Ecto neural progenitor cell (in vitro differentiated cells): ENCODE measurements around the gene NUS1.
"Not testable (repeated sequence)": the region's sequence is repeated elsewhere in the genome, so short reads cannot be mapped to it uniquely, and the experiment has no call there.

ENCODE experiments used
- DNase-seq: peaks from one replicate; pipeline ENCODE4 v3.0.0-alpha.2; 2018; ENCODE audit warnings: low spot score

Gene NUS1

DNA sequence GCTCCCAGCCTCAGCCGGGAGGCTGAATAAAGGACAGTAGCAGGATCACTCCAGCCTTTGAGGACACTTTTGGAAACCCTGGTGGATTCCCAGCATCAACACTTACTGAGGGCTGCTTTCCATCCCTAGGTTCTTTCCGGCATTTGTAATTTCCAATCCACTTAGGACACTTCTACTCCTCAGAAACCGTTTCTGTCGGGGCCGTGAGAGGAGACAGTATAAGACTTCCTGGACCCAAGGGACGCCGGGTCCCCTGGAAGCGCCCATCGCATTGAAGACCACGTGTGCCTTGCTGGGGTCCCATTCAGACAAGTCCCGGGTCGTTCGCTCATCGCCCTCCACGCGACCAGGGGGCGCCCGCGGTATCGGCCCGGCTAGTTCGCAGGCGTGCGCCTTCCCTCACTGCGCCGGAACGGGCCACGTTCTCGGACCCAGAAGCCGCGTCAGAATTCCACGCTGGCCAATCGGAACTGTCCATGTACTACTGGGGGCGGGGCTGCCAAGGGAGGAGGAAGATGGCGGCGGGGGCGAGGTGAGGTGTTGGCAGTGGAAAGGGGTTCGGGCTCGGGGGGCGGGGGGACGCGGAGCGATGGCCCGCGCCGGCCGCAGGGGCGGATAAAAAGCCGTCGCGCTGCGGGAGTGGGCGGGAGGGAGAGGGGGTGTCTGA is at the start of gene NUS1:
TSS of gene NUS1 (plus strand) at position 479 of the 667 bp plus-strand sequence. CDS start 202 bp downstream, outside the sequence.
- DNase-seq: peak; percentile 98

DNA sequence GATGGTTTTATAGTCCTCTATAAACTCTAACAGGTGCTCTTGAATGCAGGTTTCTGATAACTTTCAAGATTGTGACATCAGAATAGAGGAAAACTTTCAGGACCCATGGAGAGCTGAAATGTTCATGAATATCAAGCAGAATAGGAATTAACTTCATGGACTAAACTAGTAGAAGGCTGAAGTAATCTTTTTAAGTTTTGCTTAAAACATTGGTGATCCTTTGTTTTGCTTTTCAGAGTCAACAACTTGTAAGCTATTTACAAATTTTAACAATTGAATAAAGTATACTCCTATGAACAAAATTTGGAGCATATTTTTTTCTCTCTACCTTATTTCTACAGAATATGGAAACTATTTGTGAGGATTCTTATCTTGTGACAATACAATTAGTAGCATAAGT is 47.7 kb upstream of the NUS1 start:
- no peak for DNase-seq

DNA sequence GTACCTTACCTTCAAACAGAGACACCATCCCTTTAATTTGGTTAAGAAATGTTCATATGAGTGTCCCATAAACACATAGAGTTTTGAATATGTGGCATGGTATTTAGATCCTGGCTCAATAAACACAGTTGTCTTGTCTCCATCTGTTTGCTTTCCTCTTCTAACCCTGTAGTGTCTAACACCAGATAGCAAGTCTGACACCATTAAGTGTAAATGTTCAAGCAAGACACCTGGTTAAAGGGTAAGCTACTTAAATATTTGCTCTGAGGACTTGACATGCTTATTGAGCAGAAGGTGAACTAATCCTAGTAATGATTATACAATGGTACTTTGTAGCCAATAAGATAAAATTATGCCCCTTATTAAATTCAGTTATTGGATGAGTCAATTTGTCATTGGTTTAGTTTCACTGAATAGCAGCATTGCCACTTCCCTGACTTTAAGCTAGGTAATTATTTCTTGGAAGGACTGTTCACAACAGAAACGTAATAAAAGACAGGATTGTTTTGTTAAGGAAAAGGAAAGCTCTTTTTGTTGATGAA is 46.1 kb upstream of the NUS1 start:
- DNase-seq: no peak

DNA sequence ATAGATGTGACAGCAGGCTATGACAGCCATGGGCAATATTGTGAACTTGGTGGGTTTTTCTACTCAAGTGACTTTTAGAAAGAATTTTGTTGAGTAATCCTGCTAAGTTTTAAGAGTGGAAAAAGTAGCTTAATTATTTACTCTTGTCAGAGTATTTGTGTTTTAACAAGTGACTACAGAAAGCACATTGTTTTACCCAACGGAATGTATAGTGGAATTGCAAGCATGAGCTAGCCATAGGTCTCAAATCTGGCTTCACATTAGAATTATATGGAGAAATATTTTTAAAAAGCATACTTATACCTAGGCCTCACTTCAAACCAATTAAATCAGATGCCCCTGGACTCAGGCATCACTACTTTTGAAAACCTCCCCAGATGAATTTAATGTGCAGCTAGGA is 37.5 kb upstream of the NUS1 start:
- no peak for DNase-seq

DNA sequence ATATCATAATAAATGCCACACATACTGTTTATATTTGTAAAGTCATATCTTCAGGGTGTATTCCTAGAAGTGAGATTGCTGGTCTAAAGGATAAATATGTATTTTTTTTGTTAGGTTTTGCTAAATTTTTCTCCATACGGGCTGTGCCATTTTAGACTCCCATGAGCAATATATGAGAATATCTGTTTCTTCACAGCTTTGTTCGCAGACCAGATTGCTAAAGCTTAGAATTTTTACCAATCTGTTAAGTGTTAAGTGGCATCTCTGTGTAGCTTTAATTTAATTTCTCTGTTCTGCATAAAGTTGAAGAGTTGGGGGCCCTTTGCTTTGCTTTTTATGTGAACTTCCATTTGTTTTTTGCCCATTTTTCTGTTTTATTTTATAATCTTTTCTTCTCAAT is 32.3 kb upstream of the NUS1 start:
- DNase-seq: no peak

DNA sequence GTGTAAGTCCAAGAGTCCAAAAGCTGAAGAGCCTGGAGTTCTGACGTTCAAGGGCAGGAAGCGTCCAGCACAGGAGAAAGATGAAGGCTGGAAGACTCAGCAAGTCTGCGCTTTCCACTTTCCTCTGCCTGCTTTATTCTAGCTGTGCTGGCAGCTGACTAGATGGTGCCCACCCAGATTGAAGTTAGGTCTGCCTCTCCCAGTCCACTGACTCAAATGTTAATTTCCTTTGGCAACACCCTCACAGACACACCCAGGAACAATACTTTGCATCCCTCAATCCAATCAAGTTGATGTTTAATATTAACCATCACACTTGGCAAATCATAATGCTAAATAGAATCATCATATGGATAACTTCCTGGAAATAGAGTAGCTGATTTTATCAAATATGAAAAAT is 23.3 kb upstream of the NUS1 start:
- DNase-seq: not testable (repeated sequence)

DNA sequence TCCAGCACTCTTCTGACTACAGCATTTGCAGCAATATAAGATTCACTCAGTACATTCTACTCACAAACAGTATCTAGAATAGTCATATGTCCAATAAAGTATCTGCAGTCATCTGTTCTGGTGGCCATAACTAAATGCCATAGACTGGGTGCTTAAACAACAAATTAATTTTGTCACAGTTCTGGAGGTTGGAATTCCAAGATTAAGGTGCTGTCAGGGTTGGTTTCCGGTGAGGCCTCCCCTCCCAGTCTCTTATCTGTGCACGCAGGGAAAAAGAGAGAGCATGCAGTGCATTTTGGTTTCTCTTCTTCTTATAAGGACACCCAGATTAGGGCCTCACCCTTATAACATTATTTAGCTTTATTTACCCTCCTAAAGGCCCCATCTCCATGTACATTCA is 21.3 kb upstream of the NUS1 start:
- no peak for DNase-seq

DNA sequence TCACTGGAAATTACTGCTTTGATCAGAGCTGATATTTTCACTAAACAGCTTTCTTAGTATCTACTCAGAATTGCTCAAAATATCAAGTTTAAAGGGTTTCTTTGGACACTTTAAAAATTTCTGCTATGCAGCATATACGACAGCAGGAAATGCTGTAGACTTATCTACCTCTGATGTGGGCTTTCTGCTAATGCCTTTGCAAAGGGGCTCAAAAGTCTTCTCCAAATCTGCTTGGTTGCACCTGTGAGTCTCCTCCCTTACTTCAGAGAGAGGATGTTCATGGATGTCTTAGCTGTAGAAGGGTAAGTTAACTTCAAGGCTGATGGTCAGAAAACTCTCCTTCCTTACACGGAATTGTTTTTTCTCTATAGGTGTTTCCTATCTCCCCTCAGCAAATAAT is 19.9 kb upstream of the NUS1 start:
- no peak for DNase-seq

DNA sequence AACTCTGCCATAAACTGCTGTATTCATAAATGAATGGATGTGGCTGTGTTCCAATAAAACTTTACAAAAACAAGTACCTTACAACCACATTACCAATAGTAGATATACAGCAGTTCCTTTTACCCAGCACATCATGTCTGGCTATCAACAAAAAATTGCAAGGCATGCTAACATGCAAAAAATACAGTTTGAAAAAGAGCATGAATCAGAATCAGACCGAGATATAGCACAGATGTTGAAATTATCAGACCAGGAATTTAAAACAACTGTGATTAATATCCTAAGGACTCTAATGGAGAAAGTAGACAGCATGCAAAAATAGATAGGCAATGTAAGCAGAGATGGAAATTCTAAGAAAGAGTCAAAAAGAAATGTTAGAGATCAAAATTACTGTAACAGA is 8.4 kb upstream of the NUS1 start:
- no peak for DNase-seq

DNA sequence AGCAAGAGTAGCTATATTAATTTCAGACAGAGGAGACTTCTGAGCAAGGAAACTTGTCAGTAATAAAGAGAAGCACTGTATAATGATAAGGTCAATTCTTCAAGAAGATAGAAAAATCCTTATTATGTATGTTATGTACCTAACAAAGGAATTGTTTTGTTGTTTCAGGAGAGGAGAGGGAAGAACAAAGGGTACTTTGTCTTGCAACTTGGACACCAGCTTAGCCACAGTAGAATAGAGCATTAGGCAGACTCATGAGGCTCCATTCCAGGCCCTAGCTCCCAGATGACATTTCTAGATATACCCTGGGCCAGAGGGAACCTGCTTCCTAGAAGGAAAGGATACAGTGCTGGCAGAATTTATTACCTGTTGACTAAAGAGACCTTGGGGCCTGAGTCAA is 6.5 kb upstream of the NUS1 start:
- no peak for DNase-seq

DNA sequence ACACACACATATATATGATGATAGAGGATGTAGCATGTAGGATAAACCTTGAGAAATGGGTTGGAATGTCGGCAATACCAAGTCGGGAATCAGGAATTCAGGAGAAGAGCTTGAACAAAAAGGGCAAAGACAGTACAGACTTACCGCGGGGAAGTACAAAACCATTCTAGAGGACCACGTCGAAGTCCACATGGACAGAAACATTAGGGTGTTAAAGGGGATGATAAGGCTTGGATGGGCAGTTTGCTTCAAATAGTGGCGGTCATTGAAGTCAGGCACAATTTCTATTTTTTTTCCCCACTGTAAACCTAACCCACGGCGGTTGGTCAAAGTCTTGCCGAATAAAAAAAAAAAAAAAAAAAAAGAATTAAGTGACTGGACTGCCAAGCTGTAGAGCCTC is 766 bp upstream of the NUS1 start:
- DNase-seq: no peak

DNA sequence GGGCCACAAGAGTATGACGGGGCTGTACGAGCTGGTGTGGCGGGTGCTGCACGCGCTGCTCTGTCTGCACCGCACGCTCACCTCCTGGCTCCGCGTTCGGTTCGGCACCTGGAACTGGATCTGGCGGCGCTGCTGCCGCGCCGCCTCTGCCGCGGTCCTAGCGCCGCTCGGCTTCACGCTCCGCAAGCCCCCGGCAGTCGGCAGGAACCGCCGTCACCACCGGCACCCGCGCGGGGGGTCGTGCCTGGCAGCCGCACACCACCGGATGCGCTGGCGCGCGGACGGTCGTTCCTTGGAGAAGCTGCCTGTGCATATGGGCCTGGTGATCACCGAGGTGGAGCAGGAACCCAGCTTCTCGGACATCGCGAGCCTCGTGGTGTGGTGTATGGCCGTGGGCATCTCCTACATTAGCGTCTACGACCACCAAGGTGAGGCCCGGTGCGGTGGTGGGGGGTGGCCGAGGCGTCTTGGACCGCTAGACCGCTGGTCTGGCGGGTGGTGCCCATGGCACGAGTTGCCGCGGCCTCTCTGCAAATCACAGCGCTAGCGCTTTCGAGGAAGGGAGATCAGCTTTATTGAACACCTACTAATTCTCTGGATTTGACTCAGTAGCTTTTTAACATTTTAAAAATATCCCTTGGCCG is 511 bp downstream of the NUS1 start:
- DNase-seq: peak; percentile 59

DNA sequence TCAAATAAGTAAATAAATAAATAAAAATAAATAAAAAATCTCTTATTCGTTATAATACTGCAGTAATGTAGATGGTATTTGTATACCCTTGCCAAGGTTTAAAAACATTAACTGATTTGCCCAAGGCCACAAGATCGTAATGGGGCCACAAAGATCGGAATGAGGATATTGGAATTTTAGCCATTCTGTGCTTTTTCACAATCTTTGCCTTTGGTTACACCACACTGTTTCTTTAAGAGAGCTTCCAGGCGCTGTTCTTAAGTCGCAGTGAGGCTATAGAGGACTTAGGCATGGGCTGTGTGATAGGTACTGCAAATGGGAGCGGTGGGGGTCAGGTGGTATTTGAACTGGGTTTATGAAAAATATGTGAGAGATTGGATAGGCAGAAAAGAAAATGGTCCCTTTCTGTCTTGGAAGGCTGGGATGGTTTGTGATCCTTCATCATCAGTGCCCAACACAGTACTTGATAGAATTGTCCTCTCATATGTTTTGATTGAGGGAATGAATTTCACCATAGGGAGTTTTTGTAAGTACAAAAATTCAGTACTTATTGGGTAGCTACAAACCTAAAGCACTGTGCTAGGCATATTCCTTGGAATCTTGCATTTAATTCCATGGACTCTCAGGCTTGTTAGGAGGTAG is 1.4 kb downstream of the NUS1 start:
- DNase-seq: no peak

DNA sequence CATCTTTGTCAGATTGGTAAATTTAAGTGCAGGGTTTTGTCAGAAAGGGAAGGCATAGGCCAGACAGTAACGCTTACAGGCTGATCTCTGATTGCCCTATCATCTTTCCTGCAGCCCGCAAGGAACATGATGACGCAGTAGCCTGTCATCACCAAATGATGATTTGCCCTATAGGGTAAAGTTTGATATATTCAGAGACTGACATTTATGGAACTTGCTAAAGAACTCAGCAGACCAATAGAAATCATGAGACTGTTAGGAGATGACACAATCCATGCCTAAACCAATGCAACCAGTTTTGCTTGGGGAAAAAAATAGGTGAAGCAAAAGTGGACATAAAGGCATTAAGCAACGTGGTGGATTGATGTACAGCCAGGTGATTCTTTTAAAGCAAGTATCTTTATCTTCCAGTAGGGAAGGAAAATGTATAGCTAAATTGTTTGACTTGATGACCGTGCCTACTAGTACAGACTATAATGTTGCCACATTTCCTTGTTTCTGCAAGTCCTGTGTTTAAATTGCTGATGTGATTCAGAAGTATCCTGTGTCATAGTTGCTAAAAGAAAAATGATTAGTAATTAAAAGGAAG is 2.4 kb downstream of the NUS1 start:
- DNase-seq: no peak

DNA sequence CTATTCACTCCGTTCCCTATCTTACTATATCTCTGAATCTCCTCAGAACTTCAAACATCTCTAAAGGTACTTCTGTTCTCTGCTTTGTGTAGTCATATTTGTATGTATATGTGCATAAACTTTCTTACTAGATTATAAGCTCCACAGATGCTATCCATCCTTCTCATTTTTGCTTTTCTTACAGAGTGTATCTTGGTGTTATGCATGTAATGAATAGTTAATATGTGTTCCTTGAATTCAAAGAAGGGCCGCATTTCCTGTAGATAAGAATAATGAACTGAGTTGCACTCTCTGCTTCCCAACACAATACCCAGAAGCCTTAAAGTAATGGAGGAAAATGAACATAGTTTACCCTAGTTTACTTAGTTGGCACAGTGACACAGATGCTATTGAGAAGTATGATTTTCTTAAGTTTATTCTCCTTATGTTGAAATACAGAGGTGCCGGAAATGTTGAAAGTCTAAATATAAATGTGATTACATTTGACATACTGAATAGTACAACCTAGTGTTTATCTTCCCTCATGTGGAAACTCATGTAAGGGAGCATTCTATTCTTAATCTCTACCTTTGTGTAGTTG is 6.0 kb downstream of the NUS1 start:
- DNase-seq: no peak

DNA sequence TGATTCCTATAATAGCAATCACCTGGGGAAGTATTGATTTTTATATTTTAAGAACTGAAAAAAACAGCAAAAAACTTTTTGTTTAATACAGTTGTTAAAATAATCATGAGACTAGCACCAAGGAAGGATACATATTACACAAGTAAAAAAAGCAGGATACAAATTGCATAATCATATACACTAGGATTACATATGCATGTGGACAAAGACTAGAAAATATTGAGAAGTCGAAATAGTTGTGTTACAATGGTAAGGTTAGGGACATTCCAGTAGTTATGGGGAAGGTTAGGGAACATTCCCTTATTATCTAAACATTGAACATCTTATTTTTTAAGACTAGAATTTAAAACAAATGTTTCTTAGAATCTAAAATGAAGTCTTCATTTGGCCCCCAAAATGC is 9.5 kb downstream of the NUS1 start:
- DNase-seq: no peak

DNA sequence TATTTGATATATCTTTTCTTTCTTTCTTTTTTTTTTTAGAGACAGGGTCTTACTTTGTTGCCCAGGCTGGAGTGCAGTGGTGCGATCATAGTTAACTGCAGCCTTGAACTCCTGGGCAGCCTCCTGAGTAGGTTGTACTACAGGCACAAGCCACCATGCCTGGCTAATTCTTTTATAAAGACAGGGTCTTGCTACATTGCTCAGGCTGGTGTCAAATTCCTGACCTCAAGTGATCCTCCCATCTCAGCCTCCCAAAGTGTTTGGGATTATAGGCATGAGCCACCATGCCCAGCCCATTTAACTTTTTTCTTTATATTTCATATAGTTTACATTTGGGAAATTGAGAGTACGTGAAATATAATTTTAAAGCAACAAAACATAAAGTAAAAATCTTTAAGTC is 10.1 kb downstream of the NUS1 start:
- no peak for DNase-seq

DNA sequence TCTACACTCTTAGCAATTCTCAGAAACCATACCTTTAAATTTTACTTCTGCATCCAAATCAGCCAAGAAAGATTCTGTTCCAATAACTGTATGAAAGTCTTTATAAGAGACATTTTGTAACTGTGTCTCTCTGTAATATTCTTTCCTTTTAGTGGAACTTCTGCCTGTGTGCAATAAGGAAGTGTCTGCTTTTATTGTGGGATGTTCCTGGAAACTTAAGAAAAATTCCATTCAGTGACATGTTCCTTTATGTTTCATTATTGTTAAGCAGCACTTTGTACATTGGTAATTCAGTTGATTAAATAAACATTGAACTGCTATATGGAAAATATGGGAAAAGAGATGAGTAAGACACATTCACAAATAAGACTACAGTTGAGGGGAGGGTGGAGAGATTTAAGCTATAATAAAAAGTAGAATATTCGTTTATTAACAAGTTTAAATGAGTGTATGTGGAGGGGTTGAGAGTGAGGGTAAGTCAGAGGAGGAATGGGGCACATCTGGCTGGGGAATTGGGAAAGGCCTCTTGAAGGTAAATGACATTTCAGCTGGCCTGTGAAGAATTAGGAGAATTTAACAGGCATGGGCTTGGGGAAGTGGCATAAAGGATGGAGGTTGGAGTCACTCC is 11.9 kb downstream of the NUS1 start:
- no peak for DNase-seq

DNA sequence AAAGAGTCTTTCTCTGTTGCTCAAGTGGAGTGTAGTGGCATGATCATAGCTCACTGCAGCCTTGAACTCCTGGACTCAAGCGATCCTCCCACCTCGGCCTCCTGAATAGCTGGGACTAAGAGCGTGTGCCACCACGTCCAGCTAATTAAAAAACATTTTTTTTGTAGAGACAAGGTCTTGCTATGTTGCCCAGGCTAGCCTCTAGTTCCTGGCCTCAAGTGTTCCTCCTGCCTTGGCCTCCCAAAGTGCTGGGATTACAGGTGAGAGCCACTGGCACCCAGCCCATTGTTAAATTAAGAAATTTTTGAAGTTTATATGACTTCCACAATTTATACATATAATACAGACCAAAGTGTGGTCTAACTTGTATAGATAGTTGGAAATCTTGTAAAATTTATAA is 14.3 kb downstream of the NUS1 start:
- not testable (repeated sequence) for DNase-seq

DNA sequence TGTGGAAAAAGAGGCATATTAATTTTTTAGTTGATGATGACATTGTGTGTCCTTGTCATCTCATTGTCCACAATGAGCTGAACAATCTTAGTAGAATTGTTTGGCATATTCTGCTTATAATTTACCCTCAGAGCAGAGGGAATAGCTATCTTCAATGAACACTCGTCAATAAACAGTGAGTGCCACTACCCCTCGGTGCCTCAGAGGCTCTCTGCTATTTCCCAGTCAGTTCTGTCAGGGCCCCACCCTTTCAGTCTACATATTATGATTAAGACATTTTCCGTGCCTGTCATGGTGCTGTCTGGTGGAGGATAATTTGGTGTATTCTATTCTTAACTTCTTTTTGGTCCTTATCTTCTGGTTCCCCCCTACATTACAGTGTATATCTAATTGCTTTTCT is 31.2 kb downstream of the NUS1 start:
- no peak for DNase-seq

DNA sequence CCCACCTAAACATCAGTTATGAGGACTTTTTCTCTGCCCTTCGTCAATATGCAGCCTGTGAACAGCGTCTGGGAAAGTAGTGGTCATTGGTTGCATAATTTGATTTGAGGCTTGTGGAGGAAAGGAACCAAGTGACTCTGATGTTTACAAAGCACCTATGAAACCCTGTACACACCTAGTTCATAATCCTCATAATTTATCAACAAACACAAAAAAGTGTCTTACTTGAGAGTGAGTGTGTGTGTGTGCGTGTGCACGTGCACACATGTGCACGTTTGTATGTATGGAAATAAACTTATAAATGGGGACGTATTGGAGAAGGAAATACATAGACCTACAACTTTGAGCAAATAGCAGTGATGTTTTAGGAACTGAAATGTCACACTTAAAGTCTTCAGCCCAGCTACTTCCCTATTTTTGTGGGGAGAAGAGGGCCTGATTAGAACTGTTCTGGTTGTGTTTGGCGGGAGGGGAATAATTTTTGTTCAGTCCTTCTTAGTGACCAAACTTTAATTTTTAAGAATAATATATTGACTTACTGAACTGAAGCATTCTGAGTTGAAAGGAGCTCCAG is 31.8 kb downstream of the NUS1 start:
- DNase-seq: not testable (repeated sequence)

DNA sequence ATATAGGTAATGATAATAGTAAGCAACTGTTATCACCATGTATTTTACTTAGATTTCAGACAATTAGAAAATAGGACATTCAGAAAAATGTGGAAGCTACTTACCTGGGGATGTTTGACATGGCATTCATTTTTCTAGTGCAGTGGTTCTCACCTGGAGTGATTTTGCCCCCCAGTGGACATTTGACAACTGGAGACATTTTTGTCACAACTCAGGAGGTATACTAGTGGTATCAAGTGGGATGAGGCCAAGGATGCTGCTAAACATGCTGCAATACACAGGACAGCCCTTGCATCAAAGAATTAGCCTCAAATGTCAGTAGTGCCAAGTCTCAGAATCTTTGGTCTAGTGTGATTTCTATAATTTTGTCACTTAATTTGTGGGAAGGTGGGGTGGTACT is 36.1 kb downstream of the NUS1 start:
- no peak for DNase-seq
